Type B pancreatic cell (in vitro differentiated cells): ENCODE measurements around the gene FUT8. TPM values are rescaled to one million over a fixed set of nuclear protein-coding genes. Genes with fewer than 3 reads are reported as not detected.
"Not testable (repeated sequence)": the region's sequence is repeated elsewhere in the genome, so short reads cannot be mapped to it uniquely, and the experiment has no call there.

ENCODE experiments used
- DNase-seq: peaks from one replicate; pipeline ENCODE4 v3.0.0; 2021; ENCODE audit warnings: mixed read lengths; ENCODE audit not compliant: unreplicated experiment; ENCODE audit errors: extremely low spot score
- H3K27ac Mint-ChIP-seq: 2 replicates; pipeline ENCODE4 v1.8.0; 2021; ENCODE audit warnings: mild to moderate bottlenecking, mixed read lengths
- H3K27me3 Mint-ChIP-seq: 2 replicates; pipeline ENCODE4 v1.8.0; 2021; ENCODE audit warnings: mixed read lengths
- H3K36me3 Mint-ChIP-seq: 2 replicates; pipeline ENCODE4 v1.8.0; 2021; ENCODE audit warnings: mixed read lengths
- H3K4me1 Mint-ChIP-seq: one replicate; pipeline ENCODE4 v1.8.0; 2021; ENCODE audit warnings: mixed read lengths; ENCODE audit not compliant: unreplicated experiment
- H3K4me3 Mint-ChIP-seq: 2 replicates; pipeline ENCODE4 v1.8.0; 2021; ENCODE audit warnings: mild to moderate bottlenecking, mixed read lengths
- H3K9me3 Mint-ChIP-seq: 2 replicates; pipeline ENCODE4 v1.8.0; 2021; ENCODE audit warnings: mixed read lengths
- total RNA-seq: library from RNA; stranded (reverse); gene quantifications from 2 replicates; pipeline ENCODE4 v1.2.1, GENCODE V29; 2021; ENCODE audit warnings: low replicate concordance
- TF ChIP-seq, protein P1 (sequence below): fragments of 200-600 bp; sonication (generic); conservative IDR thresholded peaks from 2 replicates; pipeline ENCODE4 v1.5.0; 2021; ENCODE audit warnings: antibody characterized with exemption, mild to moderate bottlenecking

The FUT8 gene
- total RNA-seq, 1 donor from 2014 or later, result 67.4 TPM

DNA sequence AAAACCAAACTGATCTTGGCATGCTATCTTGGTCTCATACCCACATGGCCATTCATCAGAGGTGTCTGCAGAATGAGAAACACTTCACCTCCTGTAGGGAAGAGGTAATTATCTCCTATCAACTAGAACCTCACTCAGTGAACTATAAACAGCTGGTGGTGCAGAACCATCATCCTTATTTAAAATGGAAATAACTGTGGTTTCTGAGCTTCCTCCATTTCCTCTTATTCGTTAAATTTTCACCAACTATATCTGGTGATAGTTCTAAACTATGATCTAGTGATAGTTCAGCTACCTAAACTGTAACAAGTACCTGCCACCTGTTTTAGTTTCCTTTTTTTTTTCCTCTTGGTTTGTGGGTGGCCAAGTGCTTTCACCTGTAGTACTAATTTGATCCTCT lies 218.5 kb downstream of the FUT8 start:
- no peaks in the 10 kb centered on the region for H3K9me3 Mint-ChIP-seq
- no peak overlapping the region for H3K4me3 Mint-ChIP-seq
- no peaks in the 10 kb centered on the region for H3K27me3 Mint-ChIP-seq
- no peaks in the 10 kb centered on the region for H3K4me1 Mint-ChIP-seq
- H3K27ac Mint-ChIP-seq, result no peak overlapping the region
- TF ChIP-seq, protein P1, sequence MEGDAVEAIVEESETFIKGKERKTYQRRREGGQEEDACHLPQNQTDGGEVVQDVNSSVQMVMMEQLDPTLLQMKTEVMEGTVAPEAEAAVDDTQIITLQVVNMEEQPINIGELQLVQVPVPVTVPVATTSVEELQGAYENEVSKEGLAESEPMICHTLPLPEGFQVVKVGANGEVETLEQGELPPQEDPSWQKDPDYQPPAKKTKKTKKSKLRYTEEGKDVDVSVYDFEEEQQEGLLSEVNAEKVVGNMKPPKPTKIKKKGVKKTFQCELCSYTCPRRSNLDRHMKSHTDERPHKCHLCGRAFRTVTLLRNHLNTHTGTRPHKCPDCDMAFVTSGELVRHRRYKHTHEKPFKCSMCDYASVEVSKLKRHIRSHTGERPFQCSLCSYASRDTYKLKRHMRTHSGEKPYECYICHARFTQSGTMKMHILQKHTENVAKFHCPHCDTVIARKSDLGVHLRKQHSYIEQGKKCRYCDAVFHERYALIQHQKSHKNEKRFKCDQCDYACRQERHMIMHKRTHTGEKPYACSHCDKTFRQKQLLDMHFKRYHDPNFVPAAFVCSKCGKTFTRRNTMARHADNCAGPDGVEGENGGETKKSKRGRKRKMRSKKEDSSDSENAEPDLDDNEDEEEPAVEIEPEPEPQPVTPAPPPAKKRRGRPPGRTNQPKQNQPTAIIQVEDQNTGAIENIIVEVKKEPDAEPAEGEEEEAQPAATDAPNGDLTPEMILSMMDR, result no peak
- no peak for DNase-seq
- peaks cover 14% of the 10 kb centered on the region for H3K36me3 Mint-ChIP-seq

DNA sequence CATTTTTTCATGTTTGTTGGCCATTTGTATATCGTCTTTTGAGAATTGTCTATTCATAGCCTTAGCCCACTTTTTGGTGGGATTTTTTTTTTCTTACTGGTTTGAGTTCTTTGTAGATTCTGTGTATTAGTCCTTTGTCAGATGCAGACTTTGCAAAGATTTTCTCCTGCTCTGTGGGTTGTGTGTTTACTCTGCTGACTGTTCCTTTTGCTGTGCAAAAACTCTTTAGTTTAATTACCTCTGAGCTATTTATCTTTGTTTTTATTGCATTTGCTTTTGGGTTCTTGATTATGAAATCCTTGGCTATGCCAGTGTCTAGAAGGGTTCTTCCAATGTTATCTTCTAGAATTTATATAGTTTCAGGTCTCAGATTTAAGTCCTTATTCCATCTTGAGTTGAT lies 220.0 kb downstream of the FUT8 start:
- no peaks in the 10 kb centered on the region for H3K4me1 Mint-ChIP-seq
- TF ChIP-seq, protein P1, result no peak
- H3K4me3 Mint-ChIP-seq, result no peak overlapping the region
- no peaks in the 10 kb centered on the region for H3K27me3 Mint-ChIP-seq
- H3K36me3 Mint-ChIP-seq, result peaks cover 14% of the 10 kb centered on the region
- DNase-seq, result no peak
- no peak overlapping the region for H3K27ac Mint-ChIP-seq
- peaks cover 4% of the 10 kb centered on the region for H3K9me3 Mint-ChIP-seq

DNA sequence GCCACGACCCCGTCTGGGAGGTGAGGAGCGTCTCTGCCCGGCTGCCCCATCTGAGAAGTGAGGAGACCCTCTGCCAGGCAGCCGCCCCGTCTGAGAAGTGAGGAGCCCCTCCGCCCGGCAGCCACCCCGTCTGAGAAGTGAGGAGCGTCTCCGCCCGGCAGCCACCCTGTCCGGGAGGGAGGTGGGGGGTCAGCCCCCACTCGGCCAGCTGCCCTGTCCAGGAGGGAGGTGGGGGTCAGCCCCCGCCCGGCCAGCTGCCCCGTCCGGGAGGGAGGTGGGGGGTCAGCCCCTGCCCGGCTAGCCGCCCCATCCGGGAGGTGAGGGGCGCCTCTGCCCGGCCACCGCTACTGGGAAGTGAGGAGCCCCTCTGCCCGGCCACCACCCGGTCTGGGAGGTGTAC lies 221.1 kb downstream of the FUT8 start:
- H3K27me3 Mint-ChIP-seq, H3K4me1 Mint-ChIP-seq, DNase-seq, H3K4me3 Mint-ChIP-seq, H3K27ac Mint-ChIP-seq, H3K9me3 Mint-ChIP-seq: not testable (repeated sequence)
- peaks cover 14% of the 10 kb centered on the region for H3K36me3 Mint-ChIP-seq

DNA sequence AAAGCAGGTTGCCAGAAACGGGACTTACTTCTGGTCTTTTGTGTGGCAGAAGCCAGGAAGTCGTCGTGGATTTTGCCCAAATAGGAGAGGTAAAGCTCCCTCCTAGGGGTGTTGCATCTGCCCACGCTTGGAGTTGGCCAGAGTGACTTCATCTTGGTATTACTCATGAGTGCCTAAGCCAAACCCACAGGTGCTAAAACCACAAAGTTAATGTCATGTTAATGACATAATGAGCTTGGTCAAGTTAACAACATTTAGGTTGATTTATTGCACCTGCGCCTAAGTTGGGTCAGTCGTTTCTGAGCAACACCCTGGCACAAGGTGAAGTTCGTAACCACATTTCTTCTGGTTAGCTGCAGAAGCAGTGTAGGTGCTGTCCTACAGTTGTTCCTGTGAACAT lies 225.2 kb downstream of the FUT8 start:
- Mint-ChIP-seq H3K27me3 (no peaks in the 10 kb centered on the region), H3K27ac (no peak overlapping the region), H3K4me3 (no peak overlapping the region), H3K4me1 (no peaks in the 10 kb centered on the region), H3K36me3 (peaks cover 7% of the 10 kb centered on the region), H3K9me3 (peaks cover 4% of the 10 kb centered on the region)
- TF ChIP-seq, protein P1, result no peak
- DNase-seq, result no peak

DNA sequence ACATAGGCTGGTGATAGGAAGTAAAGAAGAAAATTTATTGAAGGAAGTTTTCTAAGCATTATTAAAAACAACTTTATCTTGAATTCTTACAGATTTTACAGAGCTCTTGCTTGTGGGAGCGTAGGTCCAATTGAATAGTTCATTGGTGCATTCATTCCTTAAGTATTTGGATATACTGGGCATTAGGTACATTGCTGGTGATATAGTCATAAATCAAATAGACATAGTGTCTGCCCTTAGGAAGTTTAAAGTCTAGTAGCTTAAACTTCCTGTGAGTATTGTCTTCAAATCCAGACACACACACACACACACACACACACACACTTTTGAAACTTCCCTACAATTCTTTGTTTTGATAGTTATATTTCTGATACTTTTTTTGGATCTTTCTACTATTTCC lies 226.7 kb downstream of the FUT8 start:
- TF ChIP-seq, protein P1, result no peak
- Mint-ChIP-seq H3K36me3 (peaks cover 7% of the 10 kb centered on the region), H3K4me1 (no peaks in the 10 kb centered on the region), H3K27me3 (no peaks in the 10 kb centered on the region), H3K4me3 (no peak overlapping the region), H3K9me3 (peaks cover 4% of the 10 kb centered on the region), H3K27ac (no peak overlapping the region)
- DNase-seq, result no peak

DNA sequence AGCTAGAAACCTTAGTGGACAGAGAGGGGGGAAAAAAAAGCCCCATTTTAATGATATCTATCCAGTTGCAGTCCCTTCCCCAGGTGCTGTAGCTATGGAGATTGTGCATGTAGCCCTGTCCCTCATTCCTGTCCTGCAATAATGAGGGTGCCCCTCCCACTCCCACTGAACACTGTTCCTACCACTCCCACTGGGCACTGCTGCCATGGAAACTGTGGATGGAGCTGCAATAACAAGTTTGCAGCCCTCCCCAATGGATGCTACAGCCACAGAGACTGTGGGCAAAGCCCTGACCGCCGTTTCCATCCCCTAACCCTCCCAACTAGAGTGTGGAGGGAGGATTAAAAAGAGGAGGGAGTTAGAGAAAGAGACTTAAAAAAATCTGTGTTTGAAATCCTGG lies 238.3 kb downstream of the FUT8 start:
- Mint-ChIP-seq H3K36me3 (peaks cover 4% of the 10 kb centered on the region), H3K9me3 (peaks cover 8% of the 10 kb centered on the region), H3K4me3 (no peak overlapping the region), H3K27me3 (no peaks in the 10 kb centered on the region), H3K4me1 (no peaks in the 10 kb centered on the region), H3K27ac (no peak overlapping the region)
- TF ChIP-seq, protein P1, result no peak
- no peak for DNase-seq
